ENCODE measurements around the gene PTPRR.

The PTPRR gene

GRCh38 chr12:70695361-70696023 lies 225.0 kb downstream of the PTPRR start:
- no peak for DNase-seq (ENCODE audit: low read depth in 2 of 2)

DNA sequence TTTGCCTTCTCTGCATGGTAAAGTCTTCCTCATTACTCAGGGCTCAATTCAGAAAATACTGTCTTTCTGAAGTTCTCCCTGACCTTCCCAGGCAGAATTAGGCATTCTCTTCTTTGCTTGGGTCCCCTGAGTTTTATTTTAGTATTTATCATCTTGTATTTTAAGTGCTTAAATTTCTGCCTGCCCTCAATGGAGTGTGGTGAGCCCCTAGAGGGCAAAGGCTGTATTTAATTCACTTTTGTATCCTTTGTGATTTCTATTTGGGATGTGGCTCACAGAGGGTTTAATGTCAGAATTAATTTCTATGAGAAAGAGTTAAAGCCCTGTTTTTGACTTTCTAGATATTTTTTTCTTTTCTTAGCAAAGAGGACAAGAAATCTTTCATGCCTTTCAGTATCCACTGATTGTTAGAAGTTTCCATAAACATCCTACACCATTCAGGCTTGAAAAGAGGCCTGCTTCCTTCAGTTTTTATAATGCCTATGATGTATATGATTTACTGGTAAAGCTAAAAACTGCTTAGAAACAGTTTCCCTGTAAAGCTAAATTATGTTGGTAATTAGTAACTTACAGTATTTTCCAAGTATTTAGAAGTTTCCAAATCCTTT lies 227.8 kb downstream of the PTPRR start:
- DNase-seq (ENCODE audit: low read depth in 2 of 2) = no peak

- DNase-seq (ENCODE audit: low read depth in 2 of 2) = no peak
Measured at GRCh38 chr12:70691018-70691672, 229.4 kb downstream of the PTPRR start.

DNA sequence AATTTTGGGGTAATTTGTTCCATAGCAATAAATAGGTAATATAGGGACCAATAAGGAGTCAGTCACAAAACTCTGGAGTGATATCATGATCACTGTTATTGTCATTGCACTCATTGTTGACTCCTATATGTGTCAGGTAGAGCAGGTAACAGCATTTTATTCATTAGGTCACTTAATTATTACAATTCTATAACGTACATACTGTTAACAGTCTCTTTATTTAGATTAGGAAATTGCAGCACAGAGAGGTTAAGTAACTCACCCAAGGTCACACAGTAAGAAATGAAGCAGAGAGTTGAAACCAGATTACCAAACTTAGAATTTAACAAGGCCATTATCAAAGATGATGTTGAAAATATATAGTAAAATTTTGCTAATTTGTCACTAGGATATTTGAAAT lies 233.6 kb downstream of the PTPRR start:
- DNase-seq (ENCODE audit: low read depth in 2 of 2) = no peak

GRCh38 chr12:70686299-70686698 lies 234.2 kb downstream of the PTPRR start:
- DNase-seq (ENCODE audit: low read depth in 2 of 2) = no peak

DNA sequence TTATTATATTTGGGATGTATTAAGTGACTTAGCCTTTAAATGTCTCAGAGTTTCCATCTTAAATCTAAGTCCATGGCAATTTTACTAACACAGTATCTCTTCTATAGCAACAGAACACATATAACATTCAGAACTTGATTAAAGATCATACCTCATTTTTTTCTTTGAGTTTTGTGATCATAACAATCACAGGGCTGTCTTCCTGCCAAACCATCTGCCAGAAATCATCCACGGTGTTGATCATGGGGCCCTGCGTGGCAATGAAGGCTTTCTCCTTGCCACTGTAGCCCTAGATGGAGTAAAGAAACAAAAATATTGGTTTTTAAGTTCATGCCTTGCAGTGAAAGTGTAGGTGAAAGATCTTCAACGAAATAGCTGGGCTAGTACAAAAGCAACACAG lies 236.6 kb downstream of the PTPRR start:
- DNase-seq (ENCODE audit: low read depth in 2 of 2) = no peak

DNA sequence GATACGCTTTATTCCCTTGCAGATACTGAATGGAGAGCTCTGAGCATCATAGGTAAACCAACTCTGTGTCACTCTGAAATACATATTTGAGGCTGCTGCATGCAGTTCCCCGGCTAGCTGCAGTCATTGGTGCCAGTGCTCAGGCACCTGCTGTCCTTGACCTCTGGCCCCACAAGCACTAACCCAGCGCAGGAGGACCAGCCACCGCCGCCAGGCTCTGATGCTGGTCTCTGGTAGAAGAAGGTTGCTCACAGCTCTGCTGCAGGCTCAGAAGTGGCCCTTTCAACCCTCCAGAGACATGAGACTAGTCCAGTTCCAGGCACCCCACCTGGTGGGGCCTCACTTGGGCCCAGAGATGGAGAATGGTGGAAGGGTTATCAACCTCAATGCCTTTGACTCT lies 248.8 kb downstream of the PTPRR start:
- no peak for DNase-seq (ENCODE audit: low read depth in 2 of 2)

DNA sequence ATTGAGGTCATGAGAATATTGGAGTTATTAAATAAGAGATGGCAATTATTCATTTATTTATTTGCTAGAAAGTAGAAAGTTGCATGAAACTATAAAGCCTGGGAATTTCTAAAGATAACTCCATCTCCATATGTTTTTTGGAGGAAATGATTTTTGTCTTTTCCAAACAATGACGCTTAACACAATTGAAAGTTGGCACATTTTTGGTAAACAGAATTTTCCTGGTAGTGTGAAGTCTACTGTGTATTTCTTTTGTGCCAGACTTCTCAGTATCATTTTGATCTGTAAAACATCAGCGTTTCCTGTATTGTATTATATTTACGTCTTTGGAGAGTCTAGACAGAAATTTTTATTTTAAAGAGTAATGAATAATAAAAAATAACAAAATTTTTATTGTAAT lies 249.6 kb downstream of the PTPRR start:
- DNase-seq (ENCODE audit: low read depth in 2 of 2) = no peak

- DNase-seq (ENCODE audit: low read depth in 2 of 2) = no peak
Measured at GRCh38 chr12:70667253-70667652, 253.3 kb downstream of the PTPRR start.

DNA sequence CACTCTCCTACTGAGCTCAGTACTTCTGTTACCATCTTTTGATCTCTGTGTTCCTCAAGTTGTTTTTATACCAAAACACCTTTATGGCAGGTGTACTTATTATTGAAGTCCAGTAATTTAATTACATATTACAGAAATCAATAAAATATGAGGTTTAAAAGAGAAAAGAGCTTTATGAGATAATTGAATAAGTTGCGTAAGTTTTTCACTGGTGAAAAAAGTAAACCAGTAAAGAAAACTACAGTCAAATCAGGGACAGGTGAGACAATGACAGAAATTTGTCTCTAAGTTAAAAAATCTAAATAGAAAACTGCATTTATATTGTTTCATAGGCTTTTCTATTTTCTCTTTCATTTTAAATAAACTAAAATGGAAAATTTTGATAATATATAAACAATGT lies 254.2 kb downstream of the PTPRR start:
- DNase-seq (ENCODE audit: low read depth in 2 of 2) = no peak

DNA sequence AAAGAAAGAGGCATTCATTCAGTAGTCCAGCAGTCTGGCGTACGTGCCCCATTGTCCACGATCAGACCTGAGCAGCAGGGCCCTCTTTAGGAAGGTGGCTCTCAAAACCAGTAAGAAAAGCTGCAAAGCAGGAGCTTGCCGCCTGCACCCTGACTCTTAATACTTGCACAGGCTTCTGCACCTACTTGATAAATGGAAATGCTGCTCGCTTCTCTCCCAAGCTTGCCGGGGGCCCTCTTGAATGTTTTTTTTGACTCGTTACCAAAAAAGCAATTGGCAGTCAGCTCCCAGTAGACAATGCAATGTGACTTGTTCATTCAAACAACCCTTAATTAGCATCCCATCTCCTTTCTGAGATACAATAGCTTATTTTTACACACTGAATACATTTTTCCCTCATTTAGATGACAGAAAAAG lies 256.1 kb downstream of the PTPRR start:
- no peak for DNase-seq (ENCODE audit: low read depth in 2 of 2)

- no peak for DNase-seq (ENCODE audit: low read depth in 2 of 2)
Measured at GRCh38 chr12:70663838-70664237, 256.7 kb downstream of the PTPRR start.

- no peak for DNase-seq (ENCODE audit: low read depth in 2 of 2)
Measured at GRCh38 chr12:70661466-70662161, 258.9 kb downstream of the PTPRR start.

- peak in 1 of 2 donors; percentile 2 for DNase-seq (ENCODE audit: low read depth in 2 of 2)
Measured at GRCh38 chr12:70660620-70661219, 259.8 kb downstream of the PTPRR start.

DNA sequence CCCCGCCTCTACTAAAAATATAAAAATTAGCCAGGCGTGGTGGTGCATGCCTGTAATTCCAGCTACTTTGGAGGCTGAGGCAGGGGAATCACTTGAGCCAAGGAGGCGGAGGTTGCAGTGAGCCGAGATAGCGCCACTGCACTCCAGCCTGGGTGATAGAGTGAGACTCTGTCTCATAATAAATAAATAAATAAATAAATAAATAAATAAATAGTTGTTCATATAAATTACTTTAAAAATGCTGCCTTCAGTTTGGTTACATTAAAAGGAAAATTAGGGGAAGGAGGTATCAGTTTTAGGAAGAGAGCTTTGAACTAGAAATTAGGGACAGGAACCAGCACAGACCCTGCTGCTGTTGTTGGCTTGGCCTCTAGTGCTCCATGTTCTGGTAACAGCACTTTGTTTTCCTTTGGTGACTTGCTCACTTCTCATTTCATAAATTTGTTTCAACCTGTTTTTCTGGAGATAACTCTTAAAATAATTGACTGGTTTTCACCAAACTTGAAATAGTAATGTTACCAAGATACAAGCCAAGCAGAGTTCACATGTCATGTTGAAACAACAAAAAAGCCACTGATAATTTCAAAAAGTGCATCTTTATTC lies 260.4 kb downstream of the PTPRR start:
- DNase-seq (ENCODE audit: low read depth in 2 of 2) = no peak

DNA sequence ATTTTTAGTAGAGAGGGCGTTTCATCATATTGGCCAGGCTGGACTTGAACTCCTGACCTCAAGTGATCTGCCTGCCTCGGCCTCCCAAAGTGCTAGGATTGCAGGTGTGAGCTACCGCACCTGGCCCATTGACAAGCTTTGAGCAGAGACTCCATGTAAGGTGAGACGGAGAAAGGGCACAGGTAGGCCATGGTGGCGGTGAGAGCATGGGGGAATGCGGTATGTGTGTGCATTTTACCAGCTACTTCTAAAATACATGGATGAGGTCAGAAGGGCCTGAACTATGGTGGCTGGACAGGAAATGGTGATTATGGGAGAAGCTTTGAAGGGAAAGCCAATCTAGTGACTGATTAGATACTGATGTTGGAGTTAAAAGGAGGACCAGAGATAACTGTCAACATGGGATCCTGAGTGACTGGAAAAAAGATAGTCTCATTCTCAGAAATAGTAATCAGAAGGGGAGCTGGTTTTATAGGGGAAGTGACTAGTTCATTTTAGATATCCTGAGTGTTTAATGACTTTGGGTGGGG lies 261.4 kb downstream of the PTPRR start:
- DNase-seq (ENCODE audit: low read depth in 2 of 2) = no peak

DNA sequence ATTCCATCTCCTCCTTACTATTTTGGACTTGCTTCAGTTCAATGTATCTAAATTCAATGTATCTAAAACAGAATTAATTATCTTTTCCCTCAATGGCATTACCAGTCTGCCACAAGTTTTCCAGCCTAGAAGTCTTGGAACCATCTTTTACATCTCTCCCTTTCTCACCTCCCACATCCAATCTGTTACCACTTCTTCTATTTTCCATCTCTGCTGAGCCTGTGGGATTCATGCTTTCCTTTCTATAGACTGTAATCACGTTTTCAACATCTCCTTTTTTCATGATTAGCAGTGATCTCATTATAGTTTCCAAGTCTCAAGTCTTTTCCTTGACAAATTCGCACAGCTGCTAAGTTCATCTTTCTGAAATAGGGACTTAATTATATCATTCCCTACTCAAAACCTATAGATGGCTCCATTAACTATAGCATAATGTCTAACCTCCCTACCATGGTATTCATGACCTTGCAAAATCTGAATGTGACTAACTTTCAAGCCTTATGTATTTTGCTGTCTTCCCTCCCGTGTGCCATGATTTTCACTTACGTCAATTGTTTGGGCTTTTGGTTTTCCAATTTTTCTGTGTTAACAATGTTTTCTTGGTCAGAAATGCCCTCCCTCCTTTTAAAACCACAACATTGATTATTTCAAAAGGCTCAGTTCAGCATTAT lies 262.8 kb downstream of the PTPRR start:
- no peak for DNase-seq (ENCODE audit: low read depth in 2 of 2)

DNA sequence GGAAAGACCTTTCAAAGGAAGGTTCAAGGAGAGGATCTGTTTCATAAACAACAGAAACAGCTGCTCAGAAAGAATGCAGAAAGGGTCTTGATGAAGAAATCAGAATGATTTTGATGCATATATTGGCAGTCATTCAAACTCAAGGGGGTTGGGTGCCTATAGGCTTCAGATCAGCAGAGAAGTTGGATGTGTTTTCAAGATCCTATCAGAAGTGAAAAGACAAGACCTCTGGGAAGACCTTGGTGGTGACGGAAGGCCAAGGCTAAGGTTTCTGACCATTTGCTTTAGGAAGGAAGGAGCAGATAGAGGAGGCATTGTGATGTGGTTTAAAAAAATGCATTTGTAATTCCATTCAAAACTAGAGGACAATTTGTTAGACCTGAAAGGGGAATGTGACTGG lies 268.1 kb downstream of the PTPRR start:
- no peak for DNase-seq (ENCODE audit: low read depth in 2 of 2)

GRCh38 chr12:70648831-70649230 lies 271.7 kb downstream of the PTPRR start:
- no peak for DNase-seq (ENCODE audit: low read depth in 2 of 2)

DNA sequence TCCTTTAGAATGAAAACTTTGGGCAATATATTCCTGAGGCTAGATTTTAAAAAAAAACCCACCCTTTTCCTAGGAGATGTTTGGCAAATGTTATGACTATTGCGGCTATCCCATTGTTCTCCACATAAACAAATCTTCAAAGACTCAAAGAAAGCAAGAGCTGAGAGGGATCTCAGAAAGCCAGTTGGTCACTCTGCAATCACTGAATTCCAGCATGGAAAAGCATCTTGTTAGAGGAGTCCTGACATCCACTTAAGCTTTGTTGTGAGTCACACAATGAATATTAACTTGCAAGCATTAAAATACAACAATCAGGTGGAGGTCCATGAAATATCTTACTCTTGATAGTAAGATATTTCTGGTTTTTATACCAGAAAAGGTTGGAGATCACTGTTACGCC lies 272.3 kb downstream of the PTPRR start:
- no peak for DNase-seq (ENCODE audit: low read depth in 2 of 2)

DNA sequence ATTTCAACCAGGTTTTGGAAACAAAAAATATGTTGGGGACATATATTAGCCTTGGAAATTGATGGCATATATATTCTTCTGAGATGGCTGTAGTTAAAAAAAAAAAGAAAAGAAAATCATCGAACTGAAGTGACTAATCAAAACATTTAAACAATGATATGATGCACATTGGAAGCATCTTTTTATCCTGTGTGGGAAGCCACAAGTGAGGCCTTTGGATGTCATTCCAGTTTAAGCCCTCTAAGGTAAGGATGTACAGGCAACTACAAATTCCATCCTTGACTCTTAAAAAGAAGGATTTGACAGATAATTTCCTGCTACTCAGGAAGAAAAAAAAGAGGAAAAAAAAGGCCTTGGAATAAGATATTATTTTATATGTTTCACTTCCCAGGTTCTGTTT lies 273.7 kb downstream of the PTPRR start:
- DNase-seq (ENCODE audit: low read depth in 2 of 2) = no peak

Measured in stimulated activated CD8-positive, alpha-beta memory T cell treated with anti-CD3 and anti-CD28 coated beads, Interleukin-7, amount 100 ng/mL, for 4 hours (primary cell).